ENCODE results near the gene WBP1L. TPM values are rescaled to one million over a fixed set of nuclear protein-coding genes. Genes with fewer than 3 reads are reported as not detected.

Gene WBP1L
- total and polyA plus RNA-seq, 2 of the 13 experiments (the other 11 are each of a cell fraction or from before 2014, with no cell fraction given): 8.3 to 12.3 TPM

DNA sequence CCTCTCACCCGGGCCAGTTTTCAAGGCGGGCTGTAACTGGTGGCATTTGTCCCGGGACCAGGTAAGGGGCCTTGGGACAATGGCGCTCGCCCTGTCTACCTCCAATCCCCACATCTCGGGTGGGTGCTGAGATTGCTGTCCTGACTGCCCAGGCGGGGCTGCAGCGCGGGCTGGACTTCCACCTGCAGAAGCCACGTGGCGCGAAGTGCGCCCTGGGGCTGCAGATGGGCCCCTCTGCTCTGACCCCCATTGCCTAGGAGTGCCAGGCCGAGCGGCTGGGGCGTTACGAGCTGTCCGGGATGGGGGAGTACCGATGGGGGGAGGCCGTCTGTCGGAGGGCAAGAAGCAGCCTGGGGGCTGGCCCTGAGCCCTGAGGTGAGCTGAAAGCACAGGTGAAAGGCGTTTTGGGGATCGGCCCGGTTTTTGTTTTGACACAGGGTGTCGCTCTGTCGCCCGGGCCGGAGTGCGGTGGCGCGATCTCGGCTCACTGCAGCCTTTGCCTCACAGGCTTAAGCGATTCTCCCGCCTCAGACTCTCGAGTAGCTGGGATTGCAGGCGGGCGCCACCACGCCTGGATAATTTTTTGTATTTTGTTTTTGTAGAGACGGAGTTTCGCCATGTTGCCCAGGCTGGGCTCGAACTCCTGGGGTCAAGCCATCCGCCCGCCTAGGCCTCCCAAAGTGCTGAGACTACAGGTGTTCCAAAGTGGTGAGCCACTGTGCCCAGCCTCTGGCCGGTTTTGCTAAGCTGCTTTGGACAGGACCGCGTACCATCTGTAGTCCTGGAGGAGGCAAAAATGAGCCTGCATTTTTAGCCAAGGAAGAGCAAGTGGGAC lies 28.9 kb upstream of the WBP1L start, which contains the start of gene SFXN2 (continued):
- TF ChIP-seq, protein P1, sequence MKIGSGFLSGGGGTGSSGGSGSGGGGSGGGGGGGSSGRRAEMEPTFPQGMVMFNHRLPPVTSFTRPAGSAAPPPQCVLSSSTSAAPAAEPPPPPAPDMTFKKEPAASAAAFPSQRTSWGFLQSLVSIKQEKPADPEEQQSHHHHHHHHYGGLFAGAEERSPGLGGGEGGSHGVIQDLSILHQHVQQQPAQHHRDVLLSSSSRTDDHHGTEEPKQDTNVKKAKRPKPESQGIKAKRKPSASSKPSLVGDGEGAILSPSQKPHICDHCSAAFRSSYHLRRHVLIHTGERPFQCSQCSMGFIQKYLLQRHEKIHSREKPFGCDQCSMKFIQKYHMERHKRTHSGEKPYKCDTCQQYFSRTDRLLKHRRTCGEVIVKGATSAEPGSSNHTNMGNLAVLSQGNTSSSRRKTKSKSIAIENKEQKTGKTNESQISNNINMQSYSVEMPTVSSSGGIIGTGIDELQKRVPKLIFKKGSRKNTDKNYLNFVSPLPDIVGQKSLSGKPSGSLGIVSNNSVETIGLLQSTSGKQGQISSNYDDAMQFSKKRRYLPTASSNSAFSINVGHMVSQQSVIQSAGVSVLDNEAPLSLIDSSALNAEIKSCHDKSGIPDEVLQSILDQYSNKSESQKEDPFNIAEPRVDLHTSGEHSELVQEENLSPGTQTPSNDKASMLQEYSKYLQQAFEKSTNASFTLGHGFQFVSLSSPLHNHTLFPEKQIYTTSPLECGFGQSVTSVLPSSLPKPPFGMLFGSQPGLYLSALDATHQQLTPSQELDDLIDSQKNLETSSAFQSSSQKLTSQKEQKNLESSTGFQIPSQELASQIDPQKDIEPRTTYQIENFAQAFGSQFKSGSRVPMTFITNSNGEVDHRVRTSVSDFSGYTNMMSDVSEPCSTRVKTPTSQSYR (CRISPR knock-in tag; IDR thresholded peaks at IDR 0.05; ENCODE audit: borderline replicate concordance): no peak
- no peak for TF ChIP-seq IKZF4 (CRISPR knock-in tag; IDR thresholded peaks at IDR 0.05; ENCODE audit: borderline replicate concordance, low read depth, not compliant biosample characterization)
- TF ChIP-seq NFE2 (CRISPR knock-in tag; IDR thresholded peaks at IDR 0.05): no peak
- no peak; the same call in 1 of the 2 replicates for TF ChIP-seq ZNF441 (CRISPR knock-in tag; IDR thresholded peaks at IDR 0.05; ENCODE audit: borderline replicate concordance)
- no peak for TF ChIP-seq ZNF30 (CRISPR knock-in tag; IDR thresholded peaks at IDR 0.05)
- TF ChIP-seq HNF4G (IDR thresholded peaks at IDR 0.05; ENCODE audit: borderline replicate concordance, low read depth, low read length): no peak
- no peak for TF ChIP-seq HNF4G (CRISPR knock-in tag; IDR thresholded peaks at IDR 0.05; ENCODE audit: borderline replicate concordance, low read depth)
- no peak for TF ChIP-seq ISL2 (CRISPR knock-in tag; IDR thresholded peaks at IDR 0.05)
- peak; percentile 70; the same call in 1 of the 2 replicates for TF ChIP-seq SMYD3 (CRISPR knock-in tag; IDR thresholded peaks at IDR 0.05)
- TF ChIP-seq ZNF556 (CRISPR knock-in tag; IDR thresholded peaks at IDR 0.05; ENCODE audit: borderline replicate concordance): 0 out of 2 replicates have a peak, but pooled peaks have one; percentile 6
- TF ChIP-seq RAD21 (CRISPR knock-in tag; IDR thresholded peaks at IDR 0.05): 0 out of 2 replicates have a peak, but pooled peaks have one; percentile 22
- no peak for TF ChIP-seq ZNF180 (CRISPR knock-in tag; IDR thresholded peaks at IDR 0.05; ENCODE audit: borderline replicate concordance, low read depth)
- TF ChIP-seq, protein P2, sequence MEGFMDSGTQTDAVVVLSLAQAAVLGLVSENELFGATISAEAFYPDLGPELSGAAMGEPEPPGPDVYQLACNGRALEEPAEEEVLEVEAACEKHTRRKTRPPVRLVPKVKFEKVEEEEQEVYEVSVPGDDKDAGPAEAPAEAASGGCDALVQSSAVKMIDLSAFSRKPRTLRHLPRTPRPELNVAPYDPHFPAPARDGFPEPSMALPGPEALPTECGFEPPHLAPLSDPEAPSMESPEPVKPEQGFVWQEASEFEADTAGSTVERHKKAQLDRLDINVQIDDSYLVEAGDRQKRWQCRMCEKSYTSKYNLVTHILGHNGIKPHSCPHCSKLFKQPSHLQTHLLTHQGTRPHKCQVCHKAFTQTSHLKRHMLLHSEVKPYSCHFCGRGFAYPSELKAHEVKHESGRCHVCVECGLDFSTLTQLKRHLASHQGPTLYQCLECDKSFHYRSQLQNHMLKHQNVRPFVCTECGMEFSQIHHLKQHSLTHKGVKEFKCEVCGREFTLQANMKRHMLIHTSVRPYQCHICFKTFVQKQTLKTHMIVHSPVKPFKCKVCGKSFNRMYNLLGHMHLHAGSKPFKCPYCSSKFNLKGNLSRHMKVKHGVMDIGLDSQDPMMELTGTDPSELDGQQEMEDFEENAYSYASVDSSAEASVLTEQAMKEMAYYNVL (CRISPR knock-in tag; IDR thresholded peaks at IDR 0.05; ENCODE audit: borderline replicate concordance): no peak
- TF ChIP-seq SRY (CRISPR knock-in tag; IDR thresholded peaks at IDR 0.05): 0 out of 2 replicates have a peak, but pooled peaks have one; percentile 59
- no peak for TF ChIP-seq ZHX2 (IDR thresholded peaks at IDR 0.05; ENCODE audit: low read depth)
- TF ChIP-seq ZHX2 (CRISPR knock-in tag; IDR thresholded peaks at IDR 0.05; ENCODE audit: borderline replicate concordance): no peak; the same call in 1 of the 2 replicates
- peak; percentile 6 for TF ChIP-seq HNRNPLL (IDR thresholded peaks at IDR 0.05; ENCODE audit: low read depth, low read length, poor library complexity, severe bottlenecking)
